HUES48 (cell line): Measurements from ENCODE around the gene TMEM271.

Experiments used
- H3K27ac ChIP-seq: one replicate; pipeline ENCODE4 v1.7.0; 2013; ENCODE audit warnings: low read depth, low read length, inconsistent platforms
- H3K27me3 ChIP-seq: 2 replicates; pipeline ENCODE4 v1.6.1; 2013; ENCODE audit warnings: mild to moderate bottlenecking, low read length; ENCODE audit not compliant: control insufficient read depth, insufficient read depth
- H3K36me3 ChIP-seq: 2 replicates; pipeline ENCODE4 v1.6.1; 2013; ENCODE audit warnings: low read length; ENCODE audit not compliant: control insufficient read depth, insufficient read depth
- H3K4me1 ChIP-seq: 2 replicates; pipeline ENCODE4 v1.6.1; 2013; ENCODE audit warnings: mild to moderate bottlenecking, low read length; ENCODE audit not compliant: control insufficient read depth, insufficient read depth
- H3K4me3 ChIP-seq: 2 replicates; pipeline ENCODE4 v1.5.1; 2013; ENCODE audit warnings: mild to moderate bottlenecking, low read depth, low read length
- H3K9ac ChIP-seq: 2 replicates; pipeline ENCODE4 v1.6.1; 2013; ENCODE audit warnings: mild to moderate bottlenecking, low read depth, low read length, moderate library complexity
- H3K9me3 ChIP-seq: 2 replicates; pipeline ENCODE4 v1.6.1; 2013; ENCODE audit warnings: low read length; ENCODE audit not compliant: control insufficient read depth, insufficient read depth

Gene TMEM271

DNA sequence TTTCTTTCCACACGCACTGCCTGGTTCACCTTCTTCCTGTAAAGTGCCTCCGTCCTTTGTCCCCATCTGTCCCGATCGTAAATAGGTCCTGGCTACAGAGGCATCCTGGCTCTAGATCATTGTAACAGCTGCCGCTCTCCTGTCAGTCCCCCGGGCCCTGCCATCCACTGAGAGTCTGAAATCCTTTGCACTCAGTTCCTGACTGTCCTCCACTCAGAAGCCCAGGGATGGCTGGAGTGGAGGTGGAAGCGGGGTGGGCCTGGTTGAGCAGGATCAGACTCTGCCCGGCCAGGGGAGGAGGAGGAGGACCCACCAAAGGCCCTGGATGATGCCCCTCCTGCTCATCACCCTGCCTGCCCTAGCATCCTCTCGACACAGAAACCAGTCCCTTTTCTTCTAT is 47.3 kb downstream of the TMEM271 start:
- H3K27me3 ChIP-seq = no peaks in the 10 kb centered on the region
- no peaks in the 10 kb centered on the region for H3K9me3 ChIP-seq
- H3K27ac ChIP-seq = no peak overlapping the region
- H3K4me3 ChIP-seq = no peak overlapping the region
- no peaks in the 10 kb centered on the region for H3K4me1 ChIP-seq
- H3K36me3 ChIP-seq = peaks cover 85% of the 10 kb centered on the region
- no peak overlapping the region for H3K9ac ChIP-seq

GRCh38 chr4:528296-528695 is 47.8 kb downstream of the TMEM271 start:
- no peaks in the 10 kb centered on the region for H3K9me3 ChIP-seq
- H3K36me3 ChIP-seq = peaks cover 86% of the 10 kb centered on the region
- H3K27ac ChIP-seq = no peak overlapping the region
- no peaks in the 10 kb centered on the region for H3K4me1 ChIP-seq
- no peaks in the 10 kb centered on the region for H3K27me3 ChIP-seq
- no peak overlapping the region for H3K4me3 ChIP-seq
- H3K9ac ChIP-seq = no peak overlapping the region

DNA sequence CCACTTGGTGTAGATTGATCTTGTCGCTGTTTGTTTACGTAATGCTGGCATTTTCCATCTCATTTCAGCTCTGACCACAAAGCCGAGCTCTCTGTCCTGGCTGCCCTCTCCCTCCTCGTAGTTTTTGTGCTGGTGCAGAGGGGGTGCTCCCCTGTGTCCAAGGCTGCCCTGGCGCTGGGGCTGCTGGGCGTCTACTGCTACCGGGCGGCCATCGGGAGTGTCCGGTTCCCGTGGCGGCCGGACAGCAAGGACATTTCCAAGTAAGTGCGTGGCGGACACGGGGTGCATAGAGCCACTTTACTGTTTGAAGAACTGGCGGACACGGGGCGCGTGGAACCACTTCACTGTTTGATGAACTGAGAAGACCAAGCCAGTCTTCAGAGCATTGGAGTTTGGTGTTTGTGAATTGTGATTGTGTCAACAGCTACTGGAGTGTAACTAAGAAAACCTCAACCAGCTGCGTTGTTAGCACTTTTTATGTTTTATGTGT is 49.1 kb downstream of the TMEM271 start:
- Histone ChIP-seq H3K4me3 (no peak overlapping the region), H3K4me1 (no peaks in the 10 kb centered on the region), H3K27ac (no peak overlapping the region), H3K36me3 (peaks cover 88% of the 10 kb centered on the region), H3K9ac (no peak overlapping the region), H3K27me3 (no peaks in the 10 kb centered on the region), H3K9me3 (no peaks in the 10 kb centered on the region)

- Histone ChIP-seq H3K36me3 (peaks cover 88% of the 10 kb centered on the region), H3K27ac (no peak overlapping the region), H3K4me3 (no peak overlapping the region), H3K27me3 (no peaks in the 10 kb centered on the region), H3K9me3 (no peaks in the 10 kb centered on the region), H3K9ac (no peak overlapping the region), H3K4me1 (no peaks in the 10 kb centered on the region)
These were observed 49.7 kb downstream of the TMEM271 start for GRCh38 chr4:526189-526909.

- peaks cover 88% of the 10 kb centered on the region for H3K36me3 ChIP-seq
- no peaks in the 10 kb centered on the region for H3K4me1 ChIP-seq
- no peaks in the 10 kb centered on the region for H3K27me3 ChIP-seq
- H3K4me3 ChIP-seq = no peak overlapping the region
- H3K9me3 ChIP-seq = no peaks in the 10 kb centered on the region
- no peak overlapping the region for H3K9ac ChIP-seq
- H3K27ac ChIP-seq = no peak overlapping the region
These were observed 50.4 kb downstream of the TMEM271 start for GRCh38 chr4:525660-526059.

GRCh38 chr4:524196-524595 is 51.9 kb downstream of the TMEM271 start:
- H3K36me3 ChIP-seq = peaks cover 83% of the 10 kb centered on the region
- H3K9me3 ChIP-seq = no peaks in the 10 kb centered on the region
- no peak overlapping the region for H3K27ac ChIP-seq
- no peaks in the 10 kb centered on the region for H3K4me1 ChIP-seq
- H3K27me3 ChIP-seq = no peaks in the 10 kb centered on the region
- no peak overlapping the region for H3K9ac ChIP-seq
- H3K4me3 ChIP-seq = no peak overlapping the region
